DOHH2 (cell line): Measurements from ENCODE around the gene C5orf58.

Source experiments
- CTCF ChIP-seq: fragments of 200-600 bp; sonication (generic); IDR thresholded peaks from one replicate; pipeline ENCODE4 v1.5.1; 2014; ENCODE audit warnings: antibody characterized with exemption, mild to moderate bottlenecking, low read depth, low read length; ENCODE audit not compliant: poor library complexity, severe bottlenecking
- EZH2phosphoT487 ChIP-seq: fragments of 200-600 bp; sonication (generic); IDR thresholded peaks from 2 replicates; pipeline ENCODE4 v1.6.1; 2017; ENCODE audit warnings: borderline replicate concordance, mild to moderate bottlenecking, antibody characterized with exemption, low read length, moderate library complexity, mixed read lengths

- TF ChIP-seq EZH2phosphoT487, result no peak
- TF ChIP-seq CTCF, result peak; percentile 79
Measured at GRCh38 chr5:170267431-170268152, 34.8 kb downstream of the C5orf58 start.
